ENCODE measurements around the gene SCYGR6.

- TF ChIP-seq EP300 (IDR thresholded peaks at IDR 0.05) (no peak), CTCF (IDR thresholded peaks at IDR 0.05) (no peak)
Measured at GRCh38 chr2:227745594-227745993, 21.0 kb upstream of the SCYGR6 start, which contains the start of gene SCYGR8.
